Measurements from ENCODE around the gene FAM24B.

- no peak for TF ChIP-seq POLR2A (IDR thresholded peaks at IDR 0.05; ENCODE audit: low read depth, low read length)
- TF ChIP-seq TAF1 (IDR thresholded peaks at IDR 0.05; ENCODE audit: low read depth, low read length) = no peak
- no peak for TF ChIP-seq POLR2AphosphoS5 (IDR thresholded peaks at IDR 0.05; ENCODE audit: low read depth, low read length)
These were observed 49.9 kb downstream of the FAM24B start for GRCh38 chr10:122829454-122829853.
